Muscle of back (tissue), 11 donors: Measurements from ENCODE around the gene SULF2. TPM values are rescaled to one million over a fixed set of nuclear protein-coding genes. Genes with fewer than 3 reads are reported as not detected.

Experiments used
- DNase-seq, 3 donors: peaks; one replicate each; pipeline versions ENCODE4 v3.0.0 to v3.0.0-alpha.2; 2013
- polyA plus RNA-seq, 10 donors: library from polyadenylated mRNA; unstranded; fragments of 120-200 nt; gene quantifications; one replicate each; pipeline ENCODE4 v1.2.1, GENCODE V29; 2013; ENCODE audit not compliant: insufficient read length in 10 of 10

Gene SULF2
- polyA plus RNA-seq, 10 donors = 38.0 to 101 (median 52.4) TPM

- DNase-seq = no peak
Measured at GRCh38 chr20:47669927-47670890, 115.1 kb downstream of the SULF2 start.

- no peak for DNase-seq
Measured at GRCh38 chr20:47669489-47669888, 115.8 kb downstream of the SULF2 start.

- no peak for DNase-seq
Measured at GRCh38 chr20:47669152-47669425, 116.2 kb downstream of the SULF2 start.

DNA sequence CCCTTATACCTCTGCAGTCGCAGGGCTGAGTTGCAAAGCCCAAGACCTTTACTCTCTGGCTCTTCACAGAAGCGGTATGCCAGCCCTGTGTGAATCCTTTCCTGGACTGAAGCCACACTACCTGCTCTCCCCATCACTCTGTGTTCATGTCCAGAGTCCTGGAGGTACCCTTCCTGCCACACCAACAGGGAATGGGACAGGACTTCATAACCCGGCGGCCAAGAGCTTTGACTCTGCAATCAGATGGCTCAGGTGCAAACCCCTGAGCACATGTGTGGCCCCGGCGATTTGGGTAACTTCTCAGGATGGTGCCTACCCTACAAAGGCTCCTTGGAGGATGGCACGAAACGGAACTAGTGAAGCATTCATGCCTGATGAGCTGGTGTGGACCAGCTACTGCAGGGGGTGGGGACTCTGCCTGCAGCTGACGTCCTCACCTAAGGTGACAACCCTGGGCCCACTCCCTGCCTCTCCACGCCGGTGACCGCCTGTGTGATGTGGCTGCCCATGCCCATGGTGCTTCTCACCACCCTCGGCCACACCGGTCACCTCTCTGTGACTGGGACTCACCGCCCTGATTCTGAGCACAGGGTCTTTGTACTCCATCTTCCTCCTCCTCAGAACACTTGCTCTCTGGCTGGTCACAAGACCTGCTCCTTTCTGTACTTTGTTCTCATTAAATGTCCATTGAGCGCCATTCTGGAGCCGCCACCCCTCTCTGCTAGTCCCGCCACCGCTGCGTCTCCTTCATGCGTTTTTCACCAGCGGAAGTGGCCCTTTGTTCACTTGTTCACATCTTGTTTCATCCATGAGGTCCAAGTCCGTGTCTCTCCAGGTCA lies 116.7 kb downstream of the SULF2 start:
- DNase-seq = no peak

DNA sequence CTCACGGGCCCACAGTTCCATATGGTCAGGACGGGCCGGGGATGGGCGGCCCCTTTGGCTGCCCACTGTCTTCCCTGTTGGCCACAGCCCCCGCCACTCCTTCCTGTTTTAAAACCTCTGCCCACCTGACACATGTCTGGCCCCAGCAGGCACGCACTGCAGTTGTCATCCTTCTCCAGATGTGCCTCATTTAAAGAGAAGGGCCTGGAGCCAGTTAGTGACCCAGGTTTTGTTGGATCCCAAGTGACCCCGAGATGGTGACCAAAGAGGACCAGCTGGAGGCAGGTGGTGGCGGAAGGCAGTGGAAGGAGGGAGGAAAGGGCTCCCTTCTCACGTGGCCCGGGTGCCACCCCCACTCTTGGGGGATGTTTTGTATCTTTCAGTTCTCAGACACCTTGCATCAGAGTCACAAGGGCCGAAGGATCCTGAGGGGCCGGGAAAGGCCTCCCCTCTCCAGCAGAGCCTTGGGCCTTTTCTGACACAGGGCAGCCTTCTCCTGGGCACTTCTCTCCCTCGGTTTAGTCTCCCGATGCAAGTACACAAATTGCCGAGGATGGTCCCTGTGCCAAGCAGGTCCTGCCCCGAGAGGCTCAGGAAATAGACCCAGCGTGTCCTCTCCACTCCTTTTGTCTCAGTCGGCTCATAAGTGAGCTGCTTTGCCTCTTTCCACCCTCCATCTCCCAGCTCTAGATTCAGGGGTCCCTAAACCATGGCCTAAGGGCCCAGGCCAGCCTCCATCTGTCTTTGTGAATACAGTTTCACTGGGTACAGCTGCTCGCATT lies 117.6 kb downstream of the SULF2 start:
- no peak for DNase-seq

- no peak for DNase-seq
Measured at GRCh38 chr20:47667086-47667485, 118.2 kb downstream of the SULF2 start.

DNA sequence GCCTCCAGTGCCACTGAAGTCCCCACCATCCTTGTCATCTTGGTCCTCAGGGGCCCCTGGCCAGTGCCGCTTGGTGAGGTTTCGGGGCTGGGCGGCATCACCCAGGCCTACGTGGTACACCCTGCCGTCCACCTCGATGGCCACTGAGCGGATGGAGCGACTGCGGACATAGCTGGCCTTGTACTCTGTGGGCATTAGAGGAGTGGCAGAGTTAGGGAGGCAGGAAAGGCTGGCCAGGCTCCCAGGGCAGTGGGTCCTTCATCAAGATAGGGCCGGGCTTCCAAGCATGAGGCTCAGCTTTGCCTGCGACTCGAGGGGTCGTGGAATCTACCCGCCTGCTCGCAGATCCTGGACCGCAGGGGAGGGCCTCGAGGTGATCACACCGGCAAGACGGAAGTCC lies 119.0 kb downstream of the SULF2 start:
- DNase-seq = no peak

DNA sequence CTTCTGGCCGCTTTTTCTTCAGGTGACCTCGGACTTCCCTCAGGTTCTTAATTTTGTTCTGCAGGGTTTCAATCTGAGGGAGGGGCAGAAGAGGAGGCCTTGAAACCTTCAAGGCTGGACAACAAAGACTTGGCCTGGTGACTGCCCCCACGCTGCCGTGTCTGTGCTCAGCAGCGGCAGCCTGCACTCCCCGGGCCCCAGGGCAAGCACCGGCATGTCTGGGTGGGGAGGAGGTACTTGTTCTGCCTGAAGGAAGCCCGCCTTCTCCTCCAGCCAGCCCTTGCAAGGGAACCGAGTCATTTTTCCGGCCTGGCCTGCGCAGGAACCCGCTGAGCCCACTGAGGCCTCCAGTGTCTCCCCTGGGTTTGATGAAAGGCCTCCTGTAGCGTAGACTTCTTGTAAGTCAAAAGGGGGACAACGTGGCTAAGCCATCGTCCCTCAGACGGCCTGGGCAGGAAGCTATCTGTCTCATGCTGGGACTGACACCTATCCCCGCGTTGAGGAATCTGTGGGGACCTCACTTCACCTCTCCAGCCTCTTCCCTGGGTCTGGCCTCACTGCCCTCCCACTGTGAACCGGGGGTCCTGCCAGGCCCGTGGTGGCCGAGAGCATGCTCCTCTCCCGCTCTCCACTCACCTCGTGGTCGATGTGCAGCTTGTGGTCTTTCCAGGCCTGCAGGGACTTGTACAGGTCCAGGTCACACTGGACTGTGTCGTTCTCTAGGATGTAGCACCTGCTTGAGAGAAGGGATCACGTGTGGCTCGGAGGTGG lies 119.9 kb downstream of the SULF2 start:
- DNase-seq = no peak

DNA sequence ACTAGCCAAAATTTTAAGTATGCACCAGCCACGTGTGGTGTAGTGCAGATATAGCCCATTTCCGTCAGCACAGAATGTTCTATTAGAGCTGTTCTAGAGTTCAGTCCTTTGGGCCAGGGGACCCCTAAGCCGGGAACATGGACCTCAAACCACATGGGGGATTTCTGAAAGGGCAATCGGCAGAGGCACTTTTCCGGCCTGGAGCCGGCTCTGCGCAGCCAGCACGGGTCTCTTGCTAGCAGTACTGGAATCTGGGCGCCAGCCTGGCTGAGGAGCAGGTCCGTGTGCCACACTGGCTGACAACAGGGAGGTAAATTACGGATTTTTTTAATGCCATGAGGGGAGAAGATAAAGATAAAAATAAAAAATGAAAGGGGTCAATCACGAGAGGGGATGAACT lies 120.5 kb downstream of the SULF2 start:
- DNase-seq = no peak

DNA sequence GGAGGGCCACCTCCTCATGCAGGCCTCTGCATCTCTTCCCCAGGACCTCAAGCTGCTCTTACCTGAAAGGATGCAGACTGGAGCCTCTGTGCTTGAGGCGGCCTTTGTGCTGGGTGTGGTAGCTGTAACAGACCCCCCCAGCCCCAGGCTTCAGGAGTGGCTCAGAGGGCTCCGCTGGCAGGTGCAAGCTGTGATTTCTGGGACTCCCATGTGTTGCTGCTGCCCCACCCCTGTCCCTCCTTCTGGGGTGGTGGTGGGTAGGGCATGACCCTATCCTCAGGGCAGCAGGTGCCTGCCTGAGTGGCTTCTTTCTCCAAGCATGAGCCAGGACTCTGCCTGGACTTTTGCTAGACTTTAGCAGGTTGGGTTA lies 121.2 kb downstream of the SULF2 start:
- DNase-seq = no peak

DNA sequence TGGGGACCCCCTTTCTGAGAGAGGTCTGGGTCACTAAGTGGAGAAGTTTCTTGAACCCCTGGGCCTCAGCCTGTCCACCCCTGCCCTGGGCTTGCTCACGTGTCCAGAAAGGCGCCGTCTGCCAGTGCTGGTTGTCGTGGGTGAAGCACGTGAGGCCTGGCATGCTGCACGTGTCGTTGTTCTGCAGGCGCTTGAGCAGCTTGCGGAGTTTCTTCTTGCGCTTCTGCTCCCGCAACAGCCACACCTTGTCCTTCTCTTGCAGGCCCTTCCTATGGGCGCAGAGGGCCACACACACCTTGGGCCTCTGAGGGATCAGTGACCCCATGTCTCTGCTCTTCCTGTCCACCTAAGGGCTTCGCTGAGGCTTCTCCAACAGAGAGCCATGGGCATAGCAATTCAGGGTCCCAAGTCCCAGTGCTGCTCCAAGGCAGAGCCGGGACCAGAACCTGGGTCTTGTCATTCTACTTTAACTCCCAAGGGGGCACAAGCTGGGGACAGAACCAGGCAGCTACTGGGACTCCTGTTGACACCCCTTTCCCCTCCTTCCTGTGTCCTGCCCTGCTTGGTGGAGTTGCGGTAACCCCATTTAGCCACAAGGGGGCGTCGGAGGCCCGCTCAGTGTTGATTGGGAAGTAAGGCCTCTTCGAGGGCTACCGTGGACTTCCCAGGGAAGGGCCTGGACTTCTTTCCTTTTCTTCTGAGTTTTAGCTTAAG lies 121.8 kb downstream of the SULF2 start:
- peak; percentile 72 to 89 (median 85) for DNase-seq

- DNase-seq = no peak
Measured at GRCh38 chr20:47662483-47663353, 122.6 kb downstream of the SULF2 start.

GRCh38 chr20:47661714-47662113 lies 123.6 kb downstream of the SULF2 start:
- no peak for DNase-seq

DNA sequence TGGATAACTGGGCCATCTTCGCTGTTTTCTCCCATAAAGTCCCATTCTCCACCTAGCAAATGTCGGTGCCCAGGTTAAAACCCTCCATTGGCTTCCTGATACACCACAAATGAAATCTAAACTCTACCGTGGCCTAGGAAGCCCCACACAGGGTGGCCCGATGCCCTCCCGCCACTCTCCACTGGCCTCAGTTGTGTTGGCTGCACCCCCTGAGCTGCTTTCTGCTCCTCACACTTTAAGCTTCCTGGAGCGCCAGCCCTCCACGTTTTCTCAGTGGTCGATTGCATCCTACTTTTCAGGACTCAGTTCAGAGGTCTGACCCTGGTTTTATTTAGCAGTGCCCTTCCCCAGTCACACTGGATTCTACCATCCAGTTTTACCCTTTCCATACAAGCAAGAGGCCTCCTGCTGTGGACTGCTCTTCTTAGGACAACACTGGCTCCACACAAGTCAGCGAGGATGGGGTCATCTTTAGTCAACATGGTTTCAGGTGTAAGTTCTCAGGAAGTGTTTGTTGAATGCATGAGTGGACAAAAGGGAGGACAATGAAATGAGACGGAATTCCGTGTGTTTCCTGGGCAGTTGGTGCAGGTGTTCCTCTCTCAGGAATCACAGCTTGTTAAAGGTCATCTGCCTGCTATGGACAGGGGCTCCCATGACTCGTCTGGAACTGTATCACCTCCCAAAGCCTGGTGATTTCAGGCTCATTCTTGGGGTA lies 124.1 kb downstream of the SULF2 start:
- DNase-seq = no peak

GRCh38 chr20:47660602-47660905 lies 124.7 kb downstream of the SULF2 start:
- DNase-seq = no peak

DNA sequence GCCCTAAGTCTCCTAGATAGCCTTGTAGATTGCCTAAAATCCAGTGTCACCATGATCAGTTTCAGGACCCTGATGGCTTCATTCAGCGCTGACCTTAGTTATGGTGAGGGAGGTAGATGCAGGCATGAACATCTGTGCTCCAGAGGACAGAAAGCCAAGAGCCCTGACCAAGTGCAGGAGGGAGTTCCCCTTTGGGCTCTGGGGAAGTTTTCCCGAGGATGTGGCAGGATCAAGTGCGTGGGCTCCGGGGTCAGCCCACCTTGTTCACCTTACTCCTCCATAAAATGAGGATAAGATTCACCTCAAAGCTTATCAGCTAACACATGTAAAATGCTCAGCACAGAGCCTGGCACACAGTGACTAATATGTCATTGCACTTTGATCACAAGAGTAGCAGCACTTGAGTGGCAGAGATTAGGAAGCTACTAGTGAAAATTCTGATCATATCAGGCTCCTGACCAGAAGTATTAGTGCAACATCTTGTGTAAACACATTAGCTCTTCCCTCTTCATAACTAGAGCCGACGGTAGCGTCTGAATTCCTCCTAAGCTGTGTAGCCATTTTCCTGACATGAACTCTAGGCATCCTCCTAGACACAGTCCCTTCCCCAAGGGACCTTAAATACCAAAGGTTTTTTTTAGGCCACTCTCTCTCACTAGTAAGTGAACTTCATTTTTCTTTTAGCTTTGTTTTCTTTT lies 125.2 kb downstream of the SULF2 start:
- no peak for DNase-seq

DNA sequence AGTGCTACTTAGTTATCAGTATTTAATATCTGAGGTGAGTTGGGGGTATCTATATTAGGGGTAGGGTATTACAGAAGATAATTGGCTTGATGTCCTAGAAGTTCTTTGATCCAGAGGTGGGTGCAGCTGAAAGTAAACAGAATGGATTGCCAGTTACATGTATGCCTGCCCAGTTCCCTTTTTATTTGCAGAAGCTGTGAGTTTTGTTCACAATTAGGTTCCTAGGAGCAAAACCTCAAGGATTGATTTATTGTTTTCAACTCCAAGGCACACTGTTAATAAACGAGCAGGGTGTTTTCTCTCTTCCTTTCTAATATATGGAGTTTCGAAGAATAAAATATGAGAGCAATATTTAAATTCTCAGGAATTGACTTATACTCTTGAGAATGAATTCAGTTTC lies 129.0 kb downstream of the SULF2 start:
- DNase-seq = no peak

GRCh38 chr20:47655635-47656034 lies 129.6 kb downstream of the SULF2 start:
- DNase-seq = no peak

DNA sequence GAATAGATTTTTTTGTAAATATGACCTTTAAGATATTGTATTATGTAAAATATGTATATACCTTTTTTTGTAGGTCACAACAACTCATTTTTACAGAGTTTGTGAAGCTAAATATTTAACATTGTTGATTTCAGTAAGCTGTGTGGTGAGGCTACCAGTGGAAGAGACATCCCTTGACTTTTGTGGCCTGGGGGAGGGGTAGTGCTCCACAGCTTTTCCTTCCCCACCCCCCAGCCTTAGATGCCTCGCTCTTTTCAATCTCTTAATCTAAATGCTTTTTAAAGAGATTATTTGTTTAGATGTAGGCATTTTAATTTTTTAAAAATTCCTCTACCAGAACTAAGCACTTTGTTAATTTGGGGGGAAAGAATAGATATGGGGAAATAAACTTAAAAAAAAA lies 130.9 kb downstream of the SULF2 start:
- DNase-seq = no peak
